HepG2 (cell line): ENCODE results near the gene RBM47. TPM values are rescaled to one million over a fixed set of nuclear protein-coding genes. Genes with fewer than 3 reads are reported as not detected.

Source experiments
- HIC2 ChIP-seq: sonication (generic); formaldehyde crosslinking; IDR thresholded peaks from 2 replicates; pipeline ENCODE4 v1.9.0; 2022; ENCODE audit warnings: low read depth, missing genetic modification reagents
- KAT7 ChIP-seq: IDR thresholded peaks from 2 replicates; pipeline ENCODE4 v1.6.1; 2018; ENCODE audit warnings: borderline replicate concordance, missing compliant biosample characterization
- KDM3A ChIP-seq: IDR thresholded peaks from 2 replicates; pipeline ENCODE4 v1.6.1; 2018; ENCODE audit warnings: low read depth, missing compliant biosample characterization
- MIXL1 ChIP-seq: IDR thresholded peaks from 2 replicates; pipeline ENCODE4 v1.6.1; 2016
- MNT ChIP-seq: fragments of 450-650 bp; IDR thresholded peaks from 2 replicates; pipeline ENCODE4 v1.6.1; 2016
- SALL2 ChIP-seq: sonication (generic); formaldehyde crosslinking; IDR thresholded peaks from 2 replicates; pipeline ENCODE4 v1.8.1; 2023; ENCODE audit warnings: mild to moderate bottlenecking, missing genetic modification reagents, inconsistent platforms
- SMARCC2 ChIP-seq: fragments of 450-650 bp; IDR thresholded peaks from 2 replicates; pipeline ENCODE4 v1.6.1; 2017; ENCODE audit warnings: antibody characterized with exemption, mild to moderate bottlenecking
- XRCC5 ChIP-seq: fragments of 200-400 bp; formaldehyde crosslinking; optimal IDR thresholded peaks from 2 replicates; pipeline ENCODE3; 2017; ENCODE audit warnings: mild to moderate bottlenecking, low read length
- polyA plus RNA-seq, 8 experiments: library from polyadenylated mRNA; depleted of rRNA in 3 of 8; stranded (reverse) in 7 of 8; unstranded in 1 of 8; fragments of >200 nt; fragmentation: Illumina TruSeq in 4 of 8; extraction: Trizol in 4 of 8; gene quantifications; 2 replicates each; pipeline versions ENCODE4 v1.2.1 to v1.2.3, GENCODE V29; 2011 to 2016; ENCODE audit warnings: low read depth in 4 of 8, missing spikeins in 1 of 8, mixed read lengths in 1 of 8; ENCODE audit not compliant: insufficient read depth in 1 of 8
- total RNA-seq, 5 experiments: library from RNA; depleted of rRNA; stranded (reverse); fragments of >200 nt; fragmentation: Illumina TruSeq; extraction: Trizol; gene quantifications; 2 replicates each; pipeline ENCODE4 v1.2.3, GENCODE V29; 2016; ENCODE audit warnings: low read depth in 1 of 5
- TF ChIP-seq, protein P1 (sequence below): sonication (generic); formaldehyde crosslinking; IDR thresholded peaks from 2 replicates; pipeline ENCODE4 v1.5.1; 2020; ENCODE audit warnings: mild to moderate bottlenecking, missing genetic modification reagents
- TF ChIP-seq, protein P2 (sequence below): sonication (generic); formaldehyde crosslinking; IDR thresholded peaks from 2 replicates; pipeline ENCODE4 v1.8.0; 2022; ENCODE audit warnings: missing genetic modification reagents, mild to moderate bottlenecking, inconsistent platforms, borderline replicate concordance
- TF ChIP-seq, protein P3 (sequence below): sonication (generic); formaldehyde crosslinking; IDR thresholded peaks from 2 replicates; pipeline ENCODE4 v1.8.1; 2023; ENCODE audit warnings: missing genetic modification reagents, inconsistent platforms, borderline replicate concordance
- TF ChIP-seq, protein P4 (sequence below): IDR thresholded peaks from 2 replicates; pipeline ENCODE4 v1.6.1; 2012; ENCODE audit warnings: inconsistent platforms
- TF ChIP-seq, protein P5 (sequence below): sonication (generic); formaldehyde crosslinking; IDR thresholded peaks from 2 replicates; pipeline ENCODE4 v1.4.0; 2020; ENCODE audit warnings: missing genetic modification reagents, borderline replicate concordance
- TF ChIP-seq, protein P6 (sequence below): sonication (generic); formaldehyde crosslinking; IDR thresholded peaks from 2 replicates; pipeline ENCODE4 v1.4.0; 2020; ENCODE audit warnings: missing genetic modification reagents

The RBM47 gene
- total and polyA plus RNA-seq, 2 of the 13 experiments (the other 11 are each of a cell fraction or from before 2014, with no cell fraction given), result 1.2 to 2.5 TPM

DNA sequence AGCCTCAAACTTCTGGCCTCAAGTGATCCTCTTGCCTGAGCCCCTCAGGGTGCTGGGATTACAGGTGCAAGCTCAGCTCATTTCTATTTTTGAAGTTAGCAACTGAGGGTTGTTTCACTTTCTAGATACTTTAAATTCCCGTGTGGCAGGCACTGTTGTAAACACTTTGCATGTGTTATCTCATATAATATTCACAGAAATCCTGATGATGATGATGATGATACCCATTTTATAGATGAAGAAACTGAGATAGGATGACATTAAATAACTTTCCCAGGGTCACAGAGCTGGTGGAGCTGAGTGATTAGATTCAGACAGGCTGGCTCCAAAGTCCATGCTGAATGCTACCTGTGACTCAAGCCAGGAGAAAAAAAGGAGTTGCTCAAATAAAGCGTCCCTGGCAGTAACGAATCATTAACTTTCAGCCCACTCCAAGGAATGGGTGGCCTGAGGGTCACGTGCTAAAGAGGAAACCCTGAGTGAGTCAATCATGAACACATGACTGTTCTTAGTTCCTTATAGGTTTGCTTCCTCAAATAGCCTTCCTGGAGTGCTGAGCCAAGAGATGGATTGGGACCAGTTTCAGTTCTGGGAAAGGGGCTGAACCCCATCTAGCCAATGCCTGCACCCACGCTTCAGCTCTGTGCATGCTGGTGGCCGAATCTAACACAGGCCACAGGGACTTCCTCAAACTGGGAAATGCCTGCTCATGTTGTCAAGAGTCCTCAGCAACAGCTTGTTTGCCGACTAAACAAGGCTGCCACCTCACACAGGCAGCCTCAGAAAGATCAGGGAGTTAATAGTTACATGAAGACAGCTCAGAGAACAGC lies 52.8 kb downstream of the RBM47 start (continued):
- TF ChIP-seq, protein P1, sequence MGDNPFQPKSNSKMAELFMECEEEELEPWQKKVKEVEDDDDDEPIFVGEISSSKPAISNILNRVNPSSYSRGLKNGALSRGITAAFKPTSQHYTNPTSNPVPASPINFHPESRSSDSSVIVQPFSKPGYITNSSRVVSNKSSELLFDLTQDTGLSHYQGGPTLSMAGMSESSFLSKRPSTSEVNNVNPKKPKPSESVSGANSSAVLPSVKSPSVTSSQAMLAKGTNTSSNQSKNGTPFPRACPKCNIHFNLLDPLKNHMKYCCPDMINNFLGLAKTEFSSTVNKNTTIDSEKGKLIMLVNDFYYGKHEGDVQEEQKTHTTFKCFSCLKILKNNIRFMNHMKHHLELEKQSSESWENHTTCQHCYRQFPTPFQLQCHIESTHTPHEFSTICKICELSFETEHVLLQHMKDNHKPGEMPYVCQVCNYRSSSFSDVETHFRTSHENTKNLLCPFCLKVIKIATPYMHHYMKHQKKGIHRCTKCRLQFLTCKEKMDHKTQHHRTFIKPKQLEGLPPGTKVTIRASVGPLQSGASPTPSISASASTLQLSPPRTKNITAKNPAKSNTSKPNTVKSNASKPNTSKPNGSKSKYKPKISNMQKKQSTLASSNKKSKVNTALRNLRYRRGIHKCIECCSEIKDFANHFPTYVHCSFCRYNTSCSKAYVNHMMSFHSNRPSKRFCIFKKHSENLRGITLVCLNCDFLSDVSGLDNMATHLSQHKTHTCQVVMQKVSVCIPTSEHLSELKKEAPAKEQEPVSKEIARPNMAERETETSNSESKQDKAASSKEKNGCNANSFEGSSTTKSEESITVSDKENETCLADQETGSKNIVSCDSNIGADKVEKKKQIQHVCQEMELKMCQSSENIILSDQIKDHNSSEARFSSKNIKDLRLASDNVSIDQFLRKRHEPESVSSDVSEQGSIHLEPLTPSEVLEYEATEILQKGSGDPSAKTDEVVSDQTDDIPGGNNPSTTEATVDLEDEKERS (CRISPR knock-in tag), result peak; percentile 84
- TF ChIP-seq, protein P2, sequence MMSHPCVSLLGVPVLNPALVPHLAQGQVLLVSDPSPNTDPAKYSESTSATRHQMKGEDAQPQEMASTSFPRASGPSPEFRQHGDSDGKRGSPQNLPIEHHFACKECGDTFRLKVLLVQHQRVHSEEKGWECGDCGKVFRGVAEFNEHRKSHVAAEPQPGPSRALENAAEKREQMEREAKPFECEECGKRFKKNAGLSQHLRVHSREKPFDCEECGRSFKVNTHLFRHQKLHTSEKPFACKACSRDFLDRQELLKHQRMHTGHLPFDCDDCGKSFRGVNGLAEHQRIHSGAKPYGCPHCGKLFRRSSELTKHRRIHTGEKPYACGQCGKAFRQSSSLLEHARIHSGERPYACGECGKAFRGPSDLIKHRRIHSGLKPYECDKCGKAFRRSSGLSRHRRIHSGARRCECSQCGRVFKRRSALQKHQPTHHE (CRISPR knock-in tag), result no peak
- TF ChIP-seq SMARCC2 (no peak), MNT (peak; percentile 61), SALL2 (CRISPR knock-in tag) (no peak), MIXL1 (CRISPR knock-in tag) (peak; percentile 69), HIC2 (CRISPR knock-in tag) (no peak), XRCC5 (peak; percentile 60), KAT7 (no peak), KDM3A (no peak)
- TF ChIP-seq, protein P3, sequence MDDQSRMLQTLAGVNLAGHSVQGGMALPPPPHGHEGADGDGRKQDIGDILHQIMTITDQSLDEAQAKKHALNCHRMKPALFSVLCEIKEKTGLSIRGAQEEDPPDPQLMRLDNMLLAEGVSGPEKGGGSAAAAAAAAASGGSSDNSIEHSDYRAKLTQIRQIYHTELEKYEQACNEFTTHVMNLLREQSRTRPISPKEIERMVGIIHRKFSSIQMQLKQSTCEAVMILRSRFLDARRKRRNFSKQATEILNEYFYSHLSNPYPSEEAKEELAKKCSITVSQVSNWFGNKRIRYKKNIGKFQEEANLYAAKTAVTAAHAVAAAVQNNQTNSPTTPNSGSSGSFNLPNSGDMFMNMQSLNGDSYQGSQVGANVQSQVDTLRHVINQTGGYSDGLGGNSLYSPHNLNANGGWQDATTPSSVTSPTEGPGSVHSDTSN, result no peak
- TF ChIP-seq, protein P4, sequence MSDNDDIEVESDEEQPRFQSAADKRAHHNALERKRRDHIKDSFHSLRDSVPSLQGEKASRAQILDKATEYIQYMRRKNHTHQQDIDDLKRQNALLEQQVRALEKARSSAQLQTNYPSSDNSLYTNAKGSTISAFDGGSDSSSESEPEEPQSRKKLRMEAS, result peak; percentile 59
- TF ChIP-seq, protein P5, sequence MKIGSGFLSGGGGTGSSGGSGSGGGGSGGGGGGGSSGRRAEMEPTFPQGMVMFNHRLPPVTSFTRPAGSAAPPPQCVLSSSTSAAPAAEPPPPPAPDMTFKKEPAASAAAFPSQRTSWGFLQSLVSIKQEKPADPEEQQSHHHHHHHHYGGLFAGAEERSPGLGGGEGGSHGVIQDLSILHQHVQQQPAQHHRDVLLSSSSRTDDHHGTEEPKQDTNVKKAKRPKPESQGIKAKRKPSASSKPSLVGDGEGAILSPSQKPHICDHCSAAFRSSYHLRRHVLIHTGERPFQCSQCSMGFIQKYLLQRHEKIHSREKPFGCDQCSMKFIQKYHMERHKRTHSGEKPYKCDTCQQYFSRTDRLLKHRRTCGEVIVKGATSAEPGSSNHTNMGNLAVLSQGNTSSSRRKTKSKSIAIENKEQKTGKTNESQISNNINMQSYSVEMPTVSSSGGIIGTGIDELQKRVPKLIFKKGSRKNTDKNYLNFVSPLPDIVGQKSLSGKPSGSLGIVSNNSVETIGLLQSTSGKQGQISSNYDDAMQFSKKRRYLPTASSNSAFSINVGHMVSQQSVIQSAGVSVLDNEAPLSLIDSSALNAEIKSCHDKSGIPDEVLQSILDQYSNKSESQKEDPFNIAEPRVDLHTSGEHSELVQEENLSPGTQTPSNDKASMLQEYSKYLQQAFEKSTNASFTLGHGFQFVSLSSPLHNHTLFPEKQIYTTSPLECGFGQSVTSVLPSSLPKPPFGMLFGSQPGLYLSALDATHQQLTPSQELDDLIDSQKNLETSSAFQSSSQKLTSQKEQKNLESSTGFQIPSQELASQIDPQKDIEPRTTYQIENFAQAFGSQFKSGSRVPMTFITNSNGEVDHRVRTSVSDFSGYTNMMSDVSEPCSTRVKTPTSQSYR (CRISPR knock-in tag), result no peak
- TF ChIP-seq, protein P6, sequence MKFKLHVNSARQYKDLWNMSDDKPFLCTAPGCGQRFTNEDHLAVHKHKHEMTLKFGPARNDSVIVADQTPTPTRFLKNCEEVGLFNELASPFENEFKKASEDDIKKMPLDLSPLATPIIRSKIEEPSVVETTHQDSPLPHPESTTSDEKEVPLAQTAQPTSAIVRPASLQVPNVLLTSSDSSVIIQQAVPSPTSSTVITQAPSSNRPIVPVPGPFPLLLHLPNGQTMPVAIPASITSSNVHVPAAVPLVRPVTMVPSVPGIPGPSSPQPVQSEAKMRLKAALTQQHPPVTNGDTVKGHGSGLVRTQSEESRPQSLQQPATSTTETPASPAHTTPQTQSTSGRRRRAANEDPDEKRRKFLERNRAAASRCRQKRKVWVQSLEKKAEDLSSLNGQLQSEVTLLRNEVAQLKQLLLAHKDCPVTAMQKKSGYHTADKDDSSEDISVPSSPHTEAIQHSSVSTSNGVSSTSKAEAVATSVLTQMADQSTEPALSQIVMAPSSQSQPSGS (CRISPR knock-in tag), result peak; percentile 20; the same call in 1 of the 2 replicates
